Liver (tissue), 3 donors: ENCODE data around the gene FNDC8.

Experiments used
- REST ChIP-seq: IDR thresholded peaks from 2 replicates; pipeline ENCODE4 v1.6.1; 2016; ENCODE audit warnings: antibody characterized with exemption, mild to moderate bottlenecking
- TAF1 ChIP-seq: conservative IDR thresholded peaks from 2 replicates; pipeline ENCODE4 v1.6.1; 2016; ENCODE audit warnings: antibody characterized with exemption, mild to moderate bottlenecking
- TF ChIP-seq, protein P1 (sequence below): fragments of 150-350 bp; IDR thresholded peaks from 2 replicates; pipeline ENCODE4 v1.5.1; 2017; ENCODE audit warnings: improper control_type of control experiment, low read depth, low read length; ENCODE audit not compliant: missing input control
- donor health status: healthy.
- donor health status: healthy.

- TF ChIP-seq, protein P1, sequence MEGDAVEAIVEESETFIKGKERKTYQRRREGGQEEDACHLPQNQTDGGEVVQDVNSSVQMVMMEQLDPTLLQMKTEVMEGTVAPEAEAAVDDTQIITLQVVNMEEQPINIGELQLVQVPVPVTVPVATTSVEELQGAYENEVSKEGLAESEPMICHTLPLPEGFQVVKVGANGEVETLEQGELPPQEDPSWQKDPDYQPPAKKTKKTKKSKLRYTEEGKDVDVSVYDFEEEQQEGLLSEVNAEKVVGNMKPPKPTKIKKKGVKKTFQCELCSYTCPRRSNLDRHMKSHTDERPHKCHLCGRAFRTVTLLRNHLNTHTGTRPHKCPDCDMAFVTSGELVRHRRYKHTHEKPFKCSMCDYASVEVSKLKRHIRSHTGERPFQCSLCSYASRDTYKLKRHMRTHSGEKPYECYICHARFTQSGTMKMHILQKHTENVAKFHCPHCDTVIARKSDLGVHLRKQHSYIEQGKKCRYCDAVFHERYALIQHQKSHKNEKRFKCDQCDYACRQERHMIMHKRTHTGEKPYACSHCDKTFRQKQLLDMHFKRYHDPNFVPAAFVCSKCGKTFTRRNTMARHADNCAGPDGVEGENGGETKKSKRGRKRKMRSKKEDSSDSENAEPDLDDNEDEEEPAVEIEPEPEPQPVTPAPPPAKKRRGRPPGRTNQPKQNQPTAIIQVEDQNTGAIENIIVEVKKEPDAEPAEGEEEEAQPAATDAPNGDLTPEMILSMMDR = no peak
- no peak for TF ChIP-seq REST
- no peak for TF ChIP-seq TAF1
These were observed 31.2 kb downstream of the FNDC8 start for GRCh38 chr17:35152421-35153140.
